HepG2 (cell line): Measurements from ENCODE around the gene TPGS1. TPM values are rescaled to one million over a fixed set of nuclear protein-coding genes. Genes with fewer than 3 reads are reported as not detected.

Experiments used
- ADNP ChIP-seq: sonication (generic); formaldehyde crosslinking; IDR thresholded peaks from 2 replicates; pipeline ENCODE4 v1.4.0; 2020; ENCODE audit warnings: missing genetic modification reagents
- DMTF1 ChIP-seq: sonication (generic); formaldehyde crosslinking; IDR thresholded peaks from 2 replicates; pipeline ENCODE4 v1.4.0; 2020; ENCODE audit warnings: mild to moderate bottlenecking, missing genetic modification reagents
- HOXA5 ChIP-seq: sonication (generic); formaldehyde crosslinking; IDR thresholded peaks from 2 replicates; pipeline ENCODE4 v1.4.0; 2020; ENCODE audit warnings: missing genetic modification reagents
- KDM4B ChIP-seq: sonication (generic); formaldehyde crosslinking; IDR thresholded peaks from 2 replicates; pipeline ENCODE4 v1.4.0; 2020; ENCODE audit warnings: missing genetic modification reagents
- NONO ChIP-seq, 2 experiments: fragments of 450-650 bp in 1 of 2; sonication (generic) in 1 of 2; formaldehyde crosslinking in 1 of 2; IDR thresholded peaks in 1 of 2; conservative IDR thresholded peaks in 1 of 2; 2 replicates each; pipeline versions ENCODE4 v1.6.1 to v1.8.0; 2017 to 2022; ENCODE audit warnings: mild to moderate bottlenecking in 1 of 2, missing genetic modification reagents in 1 of 2, moderate library complexity in 1 of 2
- NR2F6 ChIP-seq, 2 experiments: IDR thresholded peaks; 2 replicates each; pipeline ENCODE4 v1.6.1; 2016; ENCODE audit warnings: antibody characterized with exemption in 1 of 2, mild to moderate bottlenecking in 1 of 2
- PPARG ChIP-seq: conservative IDR thresholded peaks from 2 replicates; pipeline ENCODE4 v1.6.1; 2016; ENCODE audit warnings: missing biosample characterization, missing genetic modification reagents
- SP4 ChIP-seq: sonication (generic); formaldehyde crosslinking; IDR thresholded peaks from 2 replicates; pipeline ENCODE4 v1.8.1; 2023; ENCODE audit warnings: mild to moderate bottlenecking, missing genetic modification reagents
- SP5 ChIP-seq: IDR thresholded peaks from 2 replicates; pipeline ENCODE4 v1.6.1; 2016; ENCODE audit warnings: low read depth, borderline replicate concordance
- ZBTB25 ChIP-seq: IDR thresholded peaks from 2 replicates; pipeline ENCODE4 v1.6.1; 2018; ENCODE audit warnings: missing genetic modification reagents
- ZFYVE20 ChIP-seq: sonication (generic); formaldehyde crosslinking; IDR thresholded peaks from 2 replicates; pipeline ENCODE4 v1.8.0; 2023; ENCODE audit warnings: low read depth, mild to moderate bottlenecking, moderate library complexity, missing genetic modification reagents, borderline replicate concordance
- ZNF564 ChIP-seq: sonication (generic); formaldehyde crosslinking; IDR thresholded peaks from 2 replicates; pipeline ENCODE4 v1.8.1; 2023; ENCODE audit warnings: mild to moderate bottlenecking, missing genetic modification reagents
- ZNF609 ChIP-seq: sonication (generic); formaldehyde crosslinking; IDR thresholded peaks from 2 replicates; pipeline ENCODE4 v1.4.0; 2020; ENCODE audit warnings: mild to moderate bottlenecking, missing genetic modification reagents, borderline replicate concordance
- ZNF746 ChIP-seq: sonication (generic); formaldehyde crosslinking; IDR thresholded peaks from 2 replicates; pipeline ENCODE4 v1.8.0; 2022; ENCODE audit warnings: mild to moderate bottlenecking, missing genetic modification reagents
- ZNF772 ChIP-seq: sonication (generic); formaldehyde crosslinking; IDR thresholded peaks from 2 replicates; pipeline ENCODE4 v1.5.0; 2020; ENCODE audit warnings: mild to moderate bottlenecking, missing genetic modification reagents
- ZNF775 ChIP-seq: sonication (generic); formaldehyde crosslinking; IDR thresholded peaks from 2 replicates; pipeline ENCODE4 v1.4.0; 2020; ENCODE audit warnings: missing genetic modification reagents, mild to moderate bottlenecking, moderate library complexity, borderline replicate concordance
- polyA plus RNA-seq, 8 experiments: library from polyadenylated mRNA; depleted of rRNA in 3 of 8; stranded (reverse) in 7 of 8; unstranded in 1 of 8; fragments of >200 nt; fragmentation: Illumina TruSeq in 4 of 8; extraction: Trizol in 4 of 8; gene quantifications; 2 replicates each; pipeline versions ENCODE4 v1.2.1 to v1.2.3, GENCODE V29; 2011 to 2016; ENCODE audit warnings: low read depth in 4 of 8, missing spikeins in 1 of 8, mixed read lengths in 1 of 8; ENCODE audit not compliant: insufficient read depth in 1 of 8
- total RNA-seq, 5 experiments: library from RNA; depleted of rRNA; stranded (reverse); fragments of >200 nt; fragmentation: Illumina TruSeq; extraction: Trizol; gene quantifications; 2 replicates each; pipeline ENCODE4 v1.2.3, GENCODE V29; 2016; ENCODE audit warnings: low read depth in 1 of 5

TPGS1 gene
- total and polyA plus RNA-seq, 2 of the 13 experiments (the other 11 are each of a cell fraction or from before 2014, with no cell fraction given) = 1.1 to 6.2 TPM

GRCh38 chr19:510606-511100, 3.4 kb downstream of the TPGS1 start (continued):
- 0 out of 2 replicates have a peak, but pooled peaks have one; percentile 59 for TF ChIP-seq KDM4B (CRISPR knock-in tag)
- no peak for TF ChIP-seq NONO (IDR thresholded peaks at IDR 0.05)
- TF ChIP-seq NONO (CRISPR knock-in tag; conservative IDR thresholded peaks at IDR 0.05) = peak; percentile 80
- TF ChIP-seq ZNF772 (CRISPR knock-in tag) = 0 out of 2 replicates have a peak, but pooled peaks have one; percentile 42
- TF ChIP-seq ZNF564 (CRISPR knock-in tag) = no peak
- no peak for TF ChIP-seq ZNF775 (CRISPR knock-in tag)
- peak; percentile 36; the same call in 1 of the 2 replicates for TF ChIP-seq ZNF609
- TF ChIP-seq HOXA5 (CRISPR knock-in tag) = no peak
- 0 out of 2 replicates have a peak, but pooled peaks have one; percentile 53 for TF ChIP-seq PPARG (CRISPR knock-in tag)
- TF ChIP-seq ADNP (CRISPR knock-in tag) = peak; percentile 68; the same call in 1 of the 2 replicates
- TF ChIP-seq ZBTB25 (CRISPR knock-in tag) = no peak
- peak; percentile 73; the same call in 1 of the 2 replicates for TF ChIP-seq SP4 (CRISPR knock-in tag)
- peak; percentile 18; the same call in 1 of the 2 replicates for TF ChIP-seq NR2F6 (IDR thresholded peaks at IDR 0.05)
- peak; percentile 50; the same call in 1 of the 2 replicates for TF ChIP-seq NR2F6 (CRISPR knock-in tag; IDR thresholded peaks at IDR 0.05)
- 0 out of 2 replicates have a peak, but pooled peaks have one; percentile 50 for TF ChIP-seq ZNF746 (CRISPR knock-in tag)
- TF ChIP-seq SP5 (CRISPR knock-in tag) = no peak; the same call in 1 of the 2 replicates
- no peak for TF ChIP-seq DMTF1
- TF ChIP-seq ZFYVE20 (CRISPR knock-in tag) = no peak
